Measurements from ENCODE around the gene NIP7. TPM values are rescaled to one million over a fixed set of nuclear protein-coding genes. Genes with fewer than 3 reads are reported as not detected.
A peak's percentile ranks its signal among the peaks of the same experiment; 100 is the strongest.

The NIP7 gene
- total RNA-seq, 1 donor from 2014 or later: 26.6 TPM

- peak within 1 kb of the TSS; percentile 91 for H3K4me3 ChIP-seq (ENCODE audit: low read depth, low read length)
- peak; percentile 74 for TF ChIP-seq CTCF (IDR thresholded peaks at IDR 0.05; ENCODE audit: insufficient read depth, low read length, poor library complexity, severe bottlenecking)
- DNase-seq (ENCODE audit: low read depth): peak; percentile 71
- no peaks in the 10 kb centered on the region for H3K27me3 ChIP-seq (ENCODE audit: control insufficient read depth, insufficient read depth, low read length)
- peaks cover 5% of the 10 kb centered on the region for H3K36me3 ChIP-seq (ENCODE audit: control insufficient read depth, insufficient read depth, low read length)
Observed at GRCh38 chr16:69310653-69311532, 28.7 kb upstream of the NIP7 start, which contains the start of gene VPS4A. Gene VPS4A (plus strand): TSS chr16:69311350. CDS start chr16:69311512, 162 bp downstream.

- no peaks in the 10 kb centered on the region for H3K27me3 ChIP-seq (ENCODE audit: control insufficient read depth, insufficient read depth, low read length)
- no peak for DNase-seq (ENCODE audit: low read depth)
- H3K4me3 ChIP-seq (ENCODE audit: low read depth, low read length): peak overlapping the region; percentile 91
- peak; percentile 31 for TF ChIP-seq CTCF (IDR thresholded peaks at IDR 0.05; ENCODE audit: insufficient read depth, low read length, poor library complexity, severe bottlenecking)
- peaks cover 5% of the 10 kb centered on the region for H3K36me3 ChIP-seq (ENCODE audit: control insufficient read depth, insufficient read depth, low read length)
Observed at GRCh38 chr16:69311533-69312387, 27.8 kb upstream of the NIP7 start.

GRCh38 chr16:69313469-69313868 is 26.1 kb upstream of the NIP7 start:
- no peak for DNase-seq (ENCODE audit: low read depth)
- peaks cover 5% of the 10 kb centered on the region for H3K36me3 ChIP-seq (ENCODE audit: control insufficient read depth, insufficient read depth, low read length)
- no peak for TF ChIP-seq CTCF (IDR thresholded peaks at IDR 0.05; ENCODE audit: insufficient read depth, low read length, poor library complexity, severe bottlenecking)
- no peak overlapping the region for H3K4me3 ChIP-seq (ENCODE audit: low read depth, low read length)
- H3K27me3 ChIP-seq (ENCODE audit: control insufficient read depth, insufficient read depth, low read length): no peaks in the 10 kb centered on the region

- no peak for TF ChIP-seq CTCF (IDR thresholded peaks at IDR 0.05; ENCODE audit: insufficient read depth, low read length, poor library complexity, severe bottlenecking)
- H3K27me3 ChIP-seq (ENCODE audit: control insufficient read depth, insufficient read depth, low read length): no peaks in the 10 kb centered on the region
- no peak overlapping the region for H3K4me3 ChIP-seq (ENCODE audit: low read depth, low read length)
- peaks cover 5% of the 10 kb centered on the region for H3K36me3 ChIP-seq (ENCODE audit: control insufficient read depth, insufficient read depth, low read length)
- DNase-seq (ENCODE audit: low read depth): no peak
Observed at GRCh38 chr16:69314534-69314933, 25.0 kb upstream of the NIP7 start.

GRCh38 chr16:69315486-69316311 is 23.9 kb upstream of the NIP7 start:
- no peak overlapping the region for H3K4me3 ChIP-seq (ENCODE audit: low read depth, low read length)
- H3K27me3 ChIP-seq (ENCODE audit: control insufficient read depth, insufficient read depth, low read length): no peaks in the 10 kb centered on the region
- TF ChIP-seq CTCF (IDR thresholded peaks at IDR 0.05; ENCODE audit: insufficient read depth, low read length, poor library complexity, severe bottlenecking): no peak
- peaks cover 7% of the 10 kb centered on the region for H3K36me3 ChIP-seq (ENCODE audit: control insufficient read depth, insufficient read depth, low read length)
- DNase-seq (ENCODE audit: low read depth): no peak
